Glutamatergic neuron (in vitro differentiated cells): ENCODE data around the gene KRTAP1-5. TPM values are rescaled to one million over a fixed set of nuclear protein-coding genes. Genes with fewer than 3 reads are reported as not detected.
A peak's percentile ranks its signal among the peaks of the same experiment; 100 is the strongest.
"Not testable (repeated sequence)": the region's sequence is repeated elsewhere in the genome, so short reads cannot be mapped to it uniquely, and the experiment has no call there.

Source experiments
- DNase-seq: peaks from one replicate; pipeline ENCODE4 v3.0.0; 2022
- H3K27ac Mint-ChIP-seq: one replicate; pipeline ENCODE4 v1.8.0; 2020; ENCODE audit warnings: mild to moderate bottlenecking, mixed read lengths, inconsistent platforms; ENCODE audit not compliant: unreplicated experiment
- H3K27me3 Mint-ChIP-seq: one replicate; pipeline ENCODE4 v1.8.0; 2020; ENCODE audit warnings: mild to moderate bottlenecking, moderate library complexity, mixed read lengths, inconsistent platforms; ENCODE audit not compliant: unreplicated experiment
- H3K36me3 Mint-ChIP-seq: one replicate; pipeline ENCODE4 v1.8.0; 2020; ENCODE audit warnings: mild to moderate bottlenecking, mixed read lengths, inconsistent platforms; ENCODE audit not compliant: unreplicated experiment
- H3K4me1 Mint-ChIP-seq: one replicate; pipeline ENCODE4 v1.8.0; 2020; ENCODE audit warnings: mild to moderate bottlenecking, low read depth, mixed read lengths, inconsistent platforms; ENCODE audit not compliant: unreplicated experiment
- H3K4me3 Mint-ChIP-seq: one replicate; pipeline ENCODE4 v1.8.0; 2020; ENCODE audit warnings: mild to moderate bottlenecking, mixed read lengths, inconsistent platforms; ENCODE audit not compliant: unreplicated experiment
- H3K9me3 Mint-ChIP-seq: one replicate; pipeline ENCODE4 v1.8.0; 2020; ENCODE audit warnings: mild to moderate bottlenecking, moderate library complexity, mixed read lengths, inconsistent platforms; ENCODE audit not compliant: unreplicated experiment
- total RNA-seq: library from RNA; stranded (reverse); fragmentation: NEBNext Ultra II Directional; extraction: Animal tissue kit (Norgen Biotek cat#: 25700); gene quantifications from one replicate; pipeline ENCODE4 v1.2.1, GENCODE V29; 2021; ENCODE audit not compliant: unreplicated experiment
- TF ChIP-seq, protein P1 (sequence below): fragments of 200-600 bp; sonication (generic); IDR thresholded peaks from one replicate; pipeline ENCODE4 v1.5.0; 2021; ENCODE audit not compliant: partially characterized antibody, unreplicated experiment

Gene KRTAP1-5
- total RNA-seq, 1 donor from 2014 or later = not detected

DNA sequence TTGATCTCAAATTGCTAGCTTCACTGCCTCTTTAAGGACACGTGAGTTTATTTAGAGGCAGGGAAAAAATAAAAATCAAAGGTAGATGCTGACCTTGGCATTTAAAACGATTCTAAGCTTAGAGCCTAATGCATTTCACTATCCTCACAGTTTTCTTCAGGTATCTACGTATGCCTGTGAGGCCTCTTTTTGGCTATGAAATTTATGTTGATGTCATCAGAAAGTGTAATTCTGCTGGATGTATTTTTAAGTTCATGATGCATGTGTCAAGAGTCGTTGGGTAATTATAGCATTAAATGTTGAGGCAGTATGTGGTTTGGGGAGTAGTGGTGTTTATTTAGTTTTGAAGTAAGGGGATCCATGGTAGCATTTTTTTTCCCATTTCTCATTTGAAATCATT lies 23.1 kb downstream of the KRTAP1-5 start:
- Mint-ChIP-seq H3K27ac (no peak overlapping the region), H3K27me3 (peaks cover 9% of the 10 kb centered on the region), H3K4me1 (peaks cover 18% of the 10 kb centered on the region), H3K9me3 (peaks cover 10% of the 10 kb centered on the region), H3K36me3 (no peaks in the 10 kb centered on the region), H3K4me3 (no peak overlapping the region)
- no peak for DNase-seq
- TF ChIP-seq, protein P1, sequence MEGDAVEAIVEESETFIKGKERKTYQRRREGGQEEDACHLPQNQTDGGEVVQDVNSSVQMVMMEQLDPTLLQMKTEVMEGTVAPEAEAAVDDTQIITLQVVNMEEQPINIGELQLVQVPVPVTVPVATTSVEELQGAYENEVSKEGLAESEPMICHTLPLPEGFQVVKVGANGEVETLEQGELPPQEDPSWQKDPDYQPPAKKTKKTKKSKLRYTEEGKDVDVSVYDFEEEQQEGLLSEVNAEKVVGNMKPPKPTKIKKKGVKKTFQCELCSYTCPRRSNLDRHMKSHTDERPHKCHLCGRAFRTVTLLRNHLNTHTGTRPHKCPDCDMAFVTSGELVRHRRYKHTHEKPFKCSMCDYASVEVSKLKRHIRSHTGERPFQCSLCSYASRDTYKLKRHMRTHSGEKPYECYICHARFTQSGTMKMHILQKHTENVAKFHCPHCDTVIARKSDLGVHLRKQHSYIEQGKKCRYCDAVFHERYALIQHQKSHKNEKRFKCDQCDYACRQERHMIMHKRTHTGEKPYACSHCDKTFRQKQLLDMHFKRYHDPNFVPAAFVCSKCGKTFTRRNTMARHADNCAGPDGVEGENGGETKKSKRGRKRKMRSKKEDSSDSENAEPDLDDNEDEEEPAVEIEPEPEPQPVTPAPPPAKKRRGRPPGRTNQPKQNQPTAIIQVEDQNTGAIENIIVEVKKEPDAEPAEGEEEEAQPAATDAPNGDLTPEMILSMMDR = no peak

- Mint-ChIP-seq H3K27me3 (peaks cover 5% of the 10 kb centered on the region), H3K27ac (no peak overlapping the region), H3K36me3 (no peaks in the 10 kb centered on the region), H3K9me3 (peaks cover 6% of the 10 kb centered on the region), H3K4me3 (no peak overlapping the region), H3K4me1 (peaks cover 11% of the 10 kb centered on the region)
- DNase-seq = no peak
- TF ChIP-seq, protein P1 = no peak
Measured at GRCh38 chr17:41002814-41003213, 24.2 kb downstream of the KRTAP1-5 start.

GRCh38 chr17:41001795-41002194 lies 25.2 kb downstream of the KRTAP1-5 start:
- H3K27ac Mint-ChIP-seq = no peak overlapping the region
- no peak overlapping the region for H3K4me3 Mint-ChIP-seq
- peaks cover 11% of the 10 kb centered on the region for H3K4me1 Mint-ChIP-seq
- no peak for DNase-seq
- TF ChIP-seq, protein P1 = no peak
- no peaks in the 10 kb centered on the region for H3K36me3 Mint-ChIP-seq
- H3K9me3 Mint-ChIP-seq = peaks cover 6% of the 10 kb centered on the region
- peaks cover 5% of the 10 kb centered on the region for H3K27me3 Mint-ChIP-seq

GRCh38 chr17:40999563-40999962 lies 27.4 kb downstream of the KRTAP1-5 start, which contains the start of gene KRTAP3-2:
Gene KRTAP3-2, minus strand, starts transcription at chr17:40999906. Its CDS starts 53 bp downstream, at chr17:40999853.
- not testable (repeated sequence) for H3K27me3 Mint-ChIP-seq, H3K9me3 Mint-ChIP-seq, H3K36me3 Mint-ChIP-seq
- H3K27ac Mint-ChIP-seq = peak within 1 kb of the TSS; percentile 86
- H3K4me3 Mint-ChIP-seq = peak within 1 kb of the TSS; percentile 62
- peak; percentile 43 for DNase-seq
- peaks cover 16% of the 10 kb centered on the region for H3K4me1 Mint-ChIP-seq

DNA sequence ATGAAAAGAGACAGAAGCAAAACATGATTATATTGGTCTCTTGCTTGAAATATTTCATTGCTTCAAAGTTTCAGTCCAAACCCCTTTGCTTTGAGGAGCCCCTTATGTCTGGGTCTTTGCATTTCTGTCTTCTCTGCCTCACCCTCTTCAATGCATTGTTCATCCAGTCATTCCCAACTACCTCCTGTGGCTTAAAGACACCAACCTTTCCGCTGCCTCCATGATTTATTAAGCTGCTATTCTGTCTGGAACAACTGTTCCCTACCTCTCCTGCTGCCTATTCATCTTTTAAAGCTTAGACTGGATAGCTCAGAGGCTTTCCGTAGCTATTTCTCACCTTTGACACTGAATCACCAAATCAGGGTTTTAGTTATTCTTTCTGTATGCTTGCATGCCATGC lies 29.6 kb downstream of the KRTAP1-5 start:
- Mint-ChIP-seq H3K4me1 (peaks cover 29% of the 10 kb centered on the region), H3K27me3 (peaks cover 11% of the 10 kb centered on the region), H3K9me3 (peaks cover 14% of the 10 kb centered on the region), H3K27ac (no peak overlapping the region), H3K36me3 (no peaks in the 10 kb centered on the region), H3K4me3 (no peak overlapping the region)
- no peak for DNase-seq
- TF ChIP-seq, protein P1 = no peak
